Purkinje cell (primary cell): ENCODE measurements around the gene KLHL42. TPM values are rescaled to one million over a fixed set of nuclear protein-coding genes. Genes with fewer than 3 reads are reported as not detected.

Experiments
- polyA plus RNA-seq: library from polyadenylated mRNA; unstranded; fragments of >200 nt; fragmentation: Nextera tagmentation; gene quantifications from 2 replicates; pipeline ENCODE4 v1.2.1, GENCODE V29; 2014

The KLHL42 gene
- polyA plus RNA-seq = 15.7 and 23.9 TPM in 2 replicates

GRCh38 chr12:27779920-27780611 is at the start of gene KLHL42, which contains the start of gene MANSC4:
KLHL42 (plus strand) TSS chr12:27780233; CDS start chr12:27780331, 98 bp downstream.
MANSC4 (minus strand) TSS chr12:27780236; CDS start chr12:27771276, 8,960 bp downstream.

Other genes starting within 250 kb of the KLHL42 start
- not detected in 2 replicates for gene REP15, start 83.8 kb upstream of the KLHL42 start, polyA plus RNA-seq
- 67.4 and 68.6 TPM in 2 replicates for gene MRPS35, start 69.4 kb upstream of the KLHL42 start, polyA plus RNA-seq
- not detected in 2 replicates for gene MANSC4, start within 50 bp of the KLHL42 start, polyA plus RNA-seq
- gene PTHLH, start 192.5 kb downstream of the KLHL42 start, polyA plus RNA-seq = 31.3 and 32.7 TPM in 2 replicates